ENCODE data around the gene UXS1. TPM values are rescaled to one million over a fixed set of nuclear protein-coding genes. Genes with fewer than 3 reads are reported as not detected.

UXS1 gene
- total RNA-seq, 1 experiment from 2014 or later, result 44.7 TPM

DNA sequence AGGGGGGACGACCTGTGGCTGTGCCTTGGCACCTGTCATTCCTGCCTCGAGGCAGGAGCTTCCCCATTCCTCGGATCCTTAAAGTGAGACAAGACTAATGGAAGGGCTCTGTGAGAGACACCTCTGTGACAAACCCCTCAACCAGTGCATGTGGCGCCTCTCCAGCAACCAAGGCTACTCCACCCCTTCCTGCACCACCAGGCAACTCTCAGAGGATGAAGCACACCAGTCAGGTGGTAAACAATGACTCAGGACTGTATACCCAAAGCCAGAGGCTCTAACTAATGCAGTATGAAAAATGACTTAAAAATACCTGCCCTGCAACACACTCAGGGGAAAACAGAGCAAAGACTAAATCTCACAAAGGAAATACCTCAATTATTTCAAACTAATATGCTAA lies 136.9 kb downstream of the UXS1 start:
- ATAC-seq, result no peak
- ChIA-PET POLR2A (no interaction called here), CTCF (no interaction called here)
- Mint-ChIP-seq H3K27ac (no peak overlapping the region; the same call in 1 of the 2 replicates), H3K4me1 (no peaks in the 10 kb centered on the region), H3K36me3 (no peaks in the 10 kb centered on the region), H3K27me3 (ENCODE audit: low read depth) (no peaks in the 10 kb centered on the region), H3K9me3 (peaks cover 11% of the 10 kb centered on the region), H3K4me3 (no peak overlapping the region)
- no peak for DNase-seq (ENCODE audit: low spot score)
- no peak for TF ChIP-seq NFE2L1 (CRISPR knock-in tag; IDR thresholded peaks at IDR 0.05)
- no peak for TF ChIP-seq PRRX2 (CRISPR knock-in tag; IDR thresholded peaks at IDR 0.05)
- TF ChIP-seq GABPB1 (CRISPR knock-in tag; IDR thresholded peaks at IDR 0.05), result no peak
- TF ChIP-seq, protein P1, sequence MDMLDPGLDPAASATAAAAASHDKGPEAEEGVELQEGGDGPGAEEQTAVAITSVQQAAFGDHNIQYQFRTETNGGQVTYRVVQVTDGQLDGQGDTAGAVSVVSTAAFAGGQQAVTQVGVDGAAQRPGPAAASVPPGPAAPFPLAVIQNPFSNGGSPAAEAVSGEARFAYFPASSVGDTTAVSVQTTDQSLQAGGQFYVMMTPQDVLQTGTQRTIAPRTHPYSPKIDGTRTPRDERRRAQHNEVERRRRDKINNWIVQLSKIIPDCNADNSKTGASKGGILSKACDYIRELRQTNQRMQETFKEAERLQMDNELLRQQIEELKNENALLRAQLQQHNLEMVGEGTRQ (CRISPR knock-in tag; IDR thresholded peaks at IDR 0.05), result no peak
- TF ChIP-seq, protein P2, sequence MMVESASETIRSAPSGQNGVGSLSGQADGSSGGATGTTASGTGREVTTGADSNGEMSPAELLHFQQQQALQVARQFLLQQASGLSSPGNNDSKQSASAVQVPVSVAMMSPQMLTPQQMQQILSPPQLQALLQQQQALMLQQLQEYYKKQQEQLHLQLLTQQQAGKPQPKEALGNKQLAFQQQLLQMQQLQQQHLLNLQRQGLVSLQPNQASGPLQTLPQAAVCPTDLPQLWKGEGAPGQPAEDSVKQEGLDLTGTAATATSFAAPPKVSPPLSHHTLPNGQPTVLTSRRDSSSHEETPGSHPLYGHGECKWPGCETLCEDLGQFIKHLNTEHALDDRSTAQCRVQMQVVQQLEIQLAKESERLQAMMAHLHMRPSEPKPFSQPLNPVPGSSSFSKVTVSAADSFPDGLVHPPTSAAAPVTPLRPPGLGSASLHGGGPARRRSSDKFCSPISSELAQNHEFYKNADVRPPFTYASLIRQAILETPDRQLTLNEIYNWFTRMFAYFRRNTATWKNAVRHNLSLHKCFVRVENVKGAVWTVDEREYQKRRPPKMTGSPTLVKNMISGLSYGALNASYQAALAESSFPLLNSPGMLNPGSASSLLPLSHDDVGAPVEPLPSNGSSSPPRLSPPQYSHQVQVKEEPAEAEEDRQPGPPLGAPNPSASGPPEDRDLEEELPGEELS (CRISPR knock-in tag; IDR thresholded peaks at IDR 0.05), result no peak
- TF ChIP-seq, protein P3, sequence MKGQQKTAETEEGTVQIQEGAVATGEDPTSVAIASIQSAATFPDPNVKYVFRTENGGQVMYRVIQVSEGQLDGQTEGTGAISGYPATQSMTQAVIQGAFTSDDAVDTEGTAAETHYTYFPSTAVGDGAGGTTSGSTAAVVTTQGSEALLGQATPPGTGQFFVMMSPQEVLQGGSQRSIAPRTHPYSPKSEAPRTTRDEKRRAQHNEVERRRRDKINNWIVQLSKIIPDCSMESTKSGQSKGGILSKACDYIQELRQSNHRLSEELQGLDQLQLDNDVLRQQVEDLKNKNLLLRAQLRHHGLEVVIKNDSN (CRISPR knock-in tag; IDR thresholded peaks at IDR 0.05), result no peak
- TF ChIP-seq NFATC4 (CRISPR knock-in tag; IDR thresholded peaks at IDR 0.05), result no peak
- TF ChIP-seq, protein P4, sequence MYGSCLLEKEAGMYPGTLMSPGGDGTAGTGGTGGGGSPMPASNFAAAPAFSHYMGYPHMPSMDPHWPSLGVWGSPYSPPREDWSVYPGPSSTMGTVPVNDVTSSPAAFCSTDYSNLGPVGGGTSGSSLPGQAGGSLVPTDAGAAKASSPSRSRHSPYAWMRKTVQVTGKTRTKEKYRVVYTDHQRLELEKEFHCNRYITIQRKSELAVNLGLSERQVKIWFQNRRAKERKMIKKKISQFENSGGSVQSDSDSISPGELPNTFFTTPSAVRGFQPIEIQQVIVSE (CRISPR knock-in tag; IDR thresholded peaks at IDR 0.05; ENCODE audit: borderline replicate concordance), result no peak
- TF ChIP-seq FOXJ3 (CRISPR knock-in tag; IDR thresholded peaks at IDR 0.05; ENCODE audit: borderline replicate concordance), result no peak
- TF ChIP-seq, protein P5, sequence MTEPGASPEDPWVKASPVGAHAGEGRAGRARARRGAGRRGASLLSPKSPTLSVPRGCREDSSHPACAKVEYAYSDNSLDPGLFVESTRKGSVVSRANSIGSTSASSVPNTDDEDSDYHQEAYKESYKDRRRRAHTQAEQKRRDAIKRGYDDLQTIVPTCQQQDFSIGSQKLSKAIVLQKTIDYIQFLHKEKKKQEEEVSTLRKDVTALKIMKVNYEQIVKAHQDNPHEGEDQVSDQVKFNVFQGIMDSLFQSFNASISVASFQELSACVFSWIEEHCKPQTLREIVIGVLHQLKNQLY (CRISPR knock-in tag; IDR thresholded peaks at IDR 0.05), result no peak
- TF ChIP-seq, protein P6, sequence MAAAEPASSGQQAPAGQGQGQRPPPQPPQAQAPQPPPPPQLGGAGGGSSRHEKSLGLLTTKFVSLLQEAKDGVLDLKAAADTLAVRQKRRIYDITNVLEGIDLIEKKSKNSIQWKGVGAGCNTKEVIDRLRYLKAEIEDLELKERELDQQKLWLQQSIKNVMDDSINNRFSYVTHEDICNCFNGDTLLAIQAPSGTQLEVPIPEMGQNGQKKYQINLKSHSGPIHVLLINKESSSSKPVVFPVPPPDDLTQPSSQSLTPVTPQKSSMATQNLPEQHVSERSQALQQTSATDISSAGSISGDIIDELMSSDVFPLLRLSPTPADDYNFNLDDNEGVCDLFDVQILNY (CRISPR knock-in tag; IDR thresholded peaks at IDR 0.05), result no peak
- TF ChIP-seq, protein P7, sequence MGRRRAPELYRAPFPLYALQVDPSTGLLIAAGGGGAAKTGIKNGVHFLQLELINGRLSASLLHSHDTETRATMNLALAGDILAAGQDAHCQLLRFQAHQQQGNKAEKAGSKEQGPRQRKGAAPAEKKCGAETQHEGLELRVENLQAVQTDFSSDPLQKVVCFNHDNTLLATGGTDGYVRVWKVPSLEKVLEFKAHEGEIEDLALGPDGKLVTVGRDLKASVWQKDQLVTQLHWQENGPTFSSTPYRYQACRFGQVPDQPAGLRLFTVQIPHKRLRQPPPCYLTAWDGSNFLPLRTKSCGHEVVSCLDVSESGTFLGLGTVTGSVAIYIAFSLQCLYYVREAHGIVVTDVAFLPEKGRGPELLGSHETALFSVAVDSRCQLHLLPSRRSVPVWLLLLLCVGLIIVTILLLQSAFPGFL (CRISPR knock-in tag; IDR thresholded peaks at IDR 0.05; ENCODE audit: borderline replicate concordance), result no peak
- no peak for TF ChIP-seq RORB (CRISPR knock-in tag; IDR thresholded peaks at IDR 0.05)
- no peak for TF ChIP-seq MYBL2 (CRISPR knock-in tag; IDR thresholded peaks at IDR 0.05)
- TF ChIP-seq, protein P8, sequence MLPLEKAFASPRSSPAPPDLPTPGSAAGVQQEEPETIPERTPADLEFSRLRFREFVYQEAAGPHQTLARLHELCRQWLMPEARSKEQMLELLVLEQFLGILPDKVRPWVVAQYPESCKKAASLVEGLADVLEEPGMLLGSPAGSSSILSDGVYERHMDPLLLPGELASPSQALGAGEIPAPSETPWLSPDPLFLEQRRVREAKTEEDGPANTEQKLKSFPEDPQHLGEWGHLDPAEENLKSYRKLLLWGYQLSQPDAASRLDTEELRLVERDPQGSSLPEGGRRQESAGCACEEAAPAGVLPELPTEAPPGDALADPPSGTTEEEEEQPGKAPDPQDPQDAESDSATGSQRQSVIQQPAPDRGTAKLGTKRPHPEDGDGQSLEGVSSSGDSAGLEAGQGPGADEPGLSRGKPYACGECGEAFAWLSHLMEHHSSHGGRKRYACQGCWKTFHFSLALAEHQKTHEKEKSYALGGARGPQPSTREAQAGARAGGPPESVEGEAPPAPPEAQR (CRISPR knock-in tag; IDR thresholded peaks at IDR 0.05), result no peak
- no peak for TF ChIP-seq FOXK1 (CRISPR knock-in tag; IDR thresholded peaks at IDR 0.05)
- no peak for TF ChIP-seq CBFB (CRISPR knock-in tag; IDR thresholded peaks at IDR 0.05; ENCODE audit: low read depth)
- no peak for TF ChIP-seq TP53 (CRISPR knock-in tag; IDR thresholded peaks at IDR 0.05)
- TF ChIP-seq, protein P9, sequence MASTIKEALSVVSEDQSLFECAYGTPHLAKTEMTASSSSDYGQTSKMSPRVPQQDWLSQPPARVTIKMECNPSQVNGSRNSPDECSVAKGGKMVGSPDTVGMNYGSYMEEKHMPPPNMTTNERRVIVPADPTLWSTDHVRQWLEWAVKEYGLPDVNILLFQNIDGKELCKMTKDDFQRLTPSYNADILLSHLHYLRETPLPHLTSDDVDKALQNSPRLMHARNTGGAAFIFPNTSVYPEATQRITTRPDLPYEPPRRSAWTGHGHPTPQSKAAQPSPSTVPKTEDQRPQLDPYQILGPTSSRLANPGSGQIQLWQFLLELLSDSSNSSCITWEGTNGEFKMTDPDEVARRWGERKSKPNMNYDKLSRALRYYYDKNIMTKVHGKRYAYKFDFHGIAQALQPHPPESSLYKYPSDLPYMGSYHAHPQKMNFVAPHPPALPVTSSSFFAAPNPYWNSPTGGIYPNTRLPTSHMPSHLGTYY (CRISPR knock-in tag; IDR thresholded peaks at IDR 0.05), result no peak

All from WTC11 (cell line).